GM19043 (cell line): ENCODE results near the gene ATG101.
A peak's percentile ranks its signal among the peaks of the same experiment; 100 is the strongest.

ENCODE experiments used
- ATAC-seq: cut with Tn5 transposase; IDR thresholded peaks from one replicate; pipeline ENCODE4 v1.9.1; 2021; ENCODE audit warnings: low read depth; ENCODE audit not compliant: unreplicated experiment

ATG101 gene

GRCh38 chr12:52041695-52042123 is 28.1 kb upstream of the ATG101 start:
- ATAC-seq = no peak

GRCh38 chr12:52042706-52043385 is 26.9 kb upstream of the ATG101 start:
- no peak for ATAC-seq

GRCh38 chr12:52043386-52044212 is 26.2 kb upstream of the ATG101 start:
- no peak for ATAC-seq

GRCh38 chr12:52044292-52044983 is 25.3 kb upstream of the ATG101 start:
- no peak for ATAC-seq

GRCh38 chr12:52045794-52046199 is 24.0 kb upstream of the ATG101 start:
- no peak for ATAC-seq

- ATAC-seq = no peak
These were observed 22.9 kb upstream of the ATG101 start for GRCh38 chr12:52046859-52047258.

- ATAC-seq = no peak
These were observed 20.5 kb upstream of the ATG101 start for GRCh38 chr12:52049286-52049685.

- ATAC-seq = no peak
These were observed 20.1 kb upstream of the ATG101 start for GRCh38 chr12:52049688-52050087.

GRCh38 chr12:52050116-52050757 is 19.5 kb upstream of the ATG101 start:
- ATAC-seq = no peak

- ATAC-seq = peak; percentile 86
These were observed 18.8 kb upstream of the ATG101 start, which contains the start of gene NR4A1 for GRCh38 chr12:52050758-52051541. TSS of gene NR4A1 (plus strand) at chr12:52051442. CDS start at chr12:52054329, 2,887 bp downstream.

GRCh38 chr12:52052468-52053186 is 17.2 kb upstream of the ATG101 start:
- no peak for ATAC-seq

- no peak for ATAC-seq
These were observed 16.1 kb upstream of the ATG101 start for GRCh38 chr12:52053536-52054209.

- no peak for ATAC-seq
These were observed 15.4 kb upstream of the ATG101 start for GRCh38 chr12:52054231-52054832.

- ATAC-seq = no peak
These were observed 14.7 kb upstream of the ATG101 start for GRCh38 chr12:52054833-52055730.

- ATAC-seq = no peak
These were observed 13.8 kb upstream of the ATG101 start for GRCh38 chr12:52055731-52056711.
